HG02943 (cell line): Measurements from ENCODE around the gene CTNS.

Experiments
- ATAC-seq: cut with Tn5 transposase; IDR thresholded peaks from one replicate; pipeline ENCODE4 v1.9.1; 2021; ENCODE audit warnings: mild to moderate bottlenecking, low read depth, moderate library complexity; ENCODE audit not compliant: unreplicated experiment

CTNS gene

DNA sequence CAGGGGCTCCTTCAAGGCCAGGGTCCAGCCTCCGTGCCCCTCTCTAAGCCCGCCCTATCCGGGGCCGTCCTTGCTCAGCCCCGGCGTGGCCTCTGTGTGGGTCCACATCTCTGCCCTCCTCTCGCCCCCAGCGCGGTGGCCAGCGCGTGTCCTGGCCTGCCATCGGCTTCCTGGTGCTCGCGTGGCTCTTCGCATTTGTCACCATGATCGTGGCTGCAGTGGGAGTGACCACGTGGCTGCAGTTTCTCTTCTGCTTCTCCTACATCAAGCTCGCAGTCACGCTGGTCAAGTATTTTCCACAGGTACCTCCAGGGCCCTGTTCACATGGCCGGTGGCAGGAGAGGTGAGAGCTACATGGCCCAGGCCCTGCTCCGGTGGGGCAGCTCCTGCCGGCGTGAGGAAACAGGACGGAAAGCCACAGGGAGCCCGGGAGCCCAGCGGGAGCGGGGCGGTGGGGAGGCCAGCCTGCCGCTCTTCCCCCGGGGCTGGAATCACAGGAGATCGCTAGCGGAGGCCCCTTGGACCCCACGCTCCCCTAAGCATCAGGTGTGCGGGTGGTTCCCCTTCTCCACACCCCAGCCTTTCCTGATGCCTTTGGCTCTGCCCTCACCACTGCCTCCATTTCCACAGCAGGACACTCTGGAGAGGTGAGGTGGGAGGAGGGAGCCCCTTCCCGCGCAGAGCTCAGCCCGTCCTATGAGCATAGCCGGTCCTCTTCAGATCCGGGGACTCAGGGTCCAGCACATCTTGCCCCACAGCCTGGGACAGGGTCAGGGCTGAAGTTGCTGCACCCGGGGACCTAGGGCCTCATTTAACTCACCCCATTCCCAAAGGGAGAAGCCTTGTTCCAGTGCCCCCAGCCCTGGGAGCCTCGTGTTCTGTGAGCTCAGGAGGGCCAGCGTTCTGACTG lies 21.6 kb downstream of the CTNS start:
- no peak for ATAC-seq

DNA sequence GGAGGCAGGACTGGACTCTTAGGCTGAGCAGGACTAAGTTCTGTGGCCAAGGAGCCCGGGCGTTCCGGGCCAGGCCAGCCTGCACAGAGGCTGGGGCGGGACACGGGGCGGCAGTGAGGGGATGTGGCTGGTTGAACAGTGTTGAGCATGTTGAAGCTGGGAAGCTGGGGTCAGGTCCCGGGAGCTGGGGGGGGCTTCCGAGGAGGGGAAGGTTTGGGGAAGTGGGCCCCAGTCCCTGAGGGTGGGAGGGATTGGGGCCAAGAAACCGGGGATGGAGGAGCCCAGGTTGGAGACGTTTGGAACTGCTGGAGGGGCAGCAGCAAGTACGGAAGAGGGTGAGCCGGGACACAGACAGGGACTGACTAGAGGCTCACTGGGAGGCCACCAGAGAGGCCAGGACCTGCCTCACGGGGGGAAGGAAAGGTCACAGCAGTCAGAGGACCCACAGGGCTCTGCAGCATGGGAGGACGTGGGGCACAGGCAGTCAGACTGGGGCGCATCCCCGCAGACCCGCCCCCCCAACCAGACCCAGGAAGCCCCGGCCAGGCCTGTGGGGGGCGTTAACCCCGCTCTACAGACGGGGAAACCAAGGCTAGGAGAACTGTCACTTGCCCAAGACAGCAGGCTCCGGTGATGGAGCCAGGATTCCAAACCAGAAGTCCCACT lies 22.4 kb downstream of the CTNS start:
- no peak for ATAC-seq

DNA sequence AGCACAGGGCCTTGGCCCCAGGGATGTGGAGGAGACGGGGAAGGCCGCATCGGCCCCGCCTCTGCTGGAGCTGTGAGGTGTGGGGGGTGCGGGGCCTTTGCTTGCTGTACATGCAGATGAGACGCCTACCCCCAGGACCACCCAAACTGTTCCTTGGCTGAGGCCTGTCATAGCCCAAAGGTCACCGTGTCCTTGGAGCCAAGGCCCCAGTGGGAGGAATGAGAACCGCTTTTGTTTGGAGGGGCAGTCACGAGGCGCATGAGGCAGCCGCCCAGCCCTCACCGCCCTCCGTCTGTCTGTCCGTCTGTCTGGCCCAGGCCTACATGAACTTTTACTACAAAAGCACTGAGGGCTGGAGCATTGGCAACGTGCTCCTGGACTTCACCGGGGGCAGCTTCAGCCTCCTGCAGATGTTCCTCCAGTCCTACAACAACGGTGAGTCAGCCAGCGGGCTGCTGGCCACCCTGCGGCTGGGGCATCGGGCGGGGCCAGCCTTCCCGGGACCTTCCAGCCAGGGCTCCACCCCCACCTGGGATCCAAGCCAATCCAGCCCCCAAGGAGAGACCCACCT lies 23.1 kb downstream of the CTNS start:
- ATAC-seq, result no peak

DNA sequence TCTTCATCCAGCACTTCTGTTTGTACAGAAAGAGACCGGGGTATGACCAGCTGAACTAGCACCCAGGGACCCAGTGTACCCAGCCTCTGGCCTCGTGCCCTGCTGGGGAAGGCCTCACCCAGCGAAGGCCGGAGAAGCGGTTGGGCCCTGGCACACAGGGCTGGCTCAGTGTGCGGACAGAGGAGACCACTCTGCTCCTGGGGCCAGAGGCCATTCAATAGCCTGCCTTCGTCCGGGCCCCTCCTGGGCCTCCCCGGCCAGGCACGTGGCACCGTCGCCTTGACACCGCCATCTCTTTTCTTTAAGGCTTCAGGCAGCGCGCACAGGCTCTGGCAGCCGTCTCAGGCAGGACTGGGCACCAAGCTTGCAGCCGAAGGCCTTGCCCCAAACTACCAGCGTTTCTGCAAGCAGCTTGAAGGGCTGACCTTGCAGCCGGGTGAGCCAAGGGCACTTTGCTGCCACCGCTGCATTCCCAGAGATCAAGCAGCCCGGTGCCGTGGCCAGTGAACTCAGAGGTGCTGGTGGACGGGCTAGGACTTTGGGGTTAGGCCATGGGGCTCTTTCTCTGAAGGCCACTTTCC lies 23.8 kb downstream of the CTNS start:
- ATAC-seq, result no peak

DNA sequence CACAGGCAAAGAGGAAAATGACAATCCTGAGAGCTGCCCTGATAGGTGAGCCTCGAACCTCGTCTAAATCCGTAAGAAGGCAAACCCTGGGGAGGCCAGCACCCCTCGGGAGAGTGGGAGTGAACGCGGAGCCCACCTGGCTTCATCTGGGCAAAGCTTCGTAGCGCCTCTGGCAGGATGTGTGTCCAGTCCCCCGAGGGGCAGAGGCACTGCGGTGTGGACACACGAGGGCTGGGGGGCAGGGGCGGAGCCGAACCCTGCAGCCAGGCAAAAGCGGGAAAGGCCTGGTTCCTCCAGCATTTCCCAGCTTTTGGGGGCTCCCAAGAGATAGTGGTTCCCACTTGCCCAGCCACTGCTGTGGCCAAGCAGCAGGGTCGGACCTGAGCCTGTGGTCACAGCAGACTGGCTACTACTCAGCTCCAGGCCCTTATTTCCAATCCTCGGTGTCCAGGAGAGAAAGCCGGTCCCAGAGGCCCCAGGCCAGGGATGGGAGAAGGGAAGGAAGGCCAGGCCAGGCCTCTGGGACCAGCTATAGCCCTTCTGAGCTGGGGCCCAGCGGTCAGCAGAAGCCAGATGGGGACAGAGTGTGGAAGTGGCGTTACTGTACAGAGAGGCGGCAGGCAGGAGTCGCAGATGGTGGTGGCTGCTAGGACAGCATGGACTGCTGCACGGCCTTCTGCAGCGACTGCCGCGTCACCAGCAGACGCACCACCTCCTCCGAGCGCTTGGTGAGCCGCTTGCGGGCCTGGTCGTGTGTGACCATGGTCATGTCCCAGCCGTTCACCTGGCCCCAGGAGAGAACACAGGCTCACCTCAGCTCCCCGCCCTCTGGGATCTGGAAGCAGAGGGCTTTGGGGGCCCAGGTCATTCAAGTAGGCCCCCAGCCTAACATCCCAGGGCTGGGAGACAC lies 26.8 kb downstream of the CTNS start:
- ATAC-seq, result no peak

DNA sequence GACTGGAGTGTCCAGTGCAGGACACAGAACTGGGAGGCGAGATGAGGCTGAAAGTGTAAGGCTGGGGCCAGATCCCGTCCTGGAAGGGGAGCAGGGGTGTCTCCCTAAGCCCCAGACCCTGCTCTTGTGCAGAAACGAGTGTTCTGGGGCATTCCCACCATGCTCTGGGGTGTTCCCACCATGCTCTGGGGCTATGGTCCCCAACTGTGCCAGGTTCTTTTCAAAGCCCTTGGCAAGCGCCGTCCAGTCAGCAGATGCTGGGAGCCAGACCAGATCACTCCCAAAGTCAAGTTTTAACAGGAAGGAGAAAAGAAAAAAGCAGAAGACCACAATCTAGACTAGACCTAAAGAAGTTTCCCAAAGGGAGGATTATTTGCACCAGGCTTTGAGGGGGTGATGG lies 29.3 kb downstream of the CTNS start:
- no peak for ATAC-seq

DNA sequence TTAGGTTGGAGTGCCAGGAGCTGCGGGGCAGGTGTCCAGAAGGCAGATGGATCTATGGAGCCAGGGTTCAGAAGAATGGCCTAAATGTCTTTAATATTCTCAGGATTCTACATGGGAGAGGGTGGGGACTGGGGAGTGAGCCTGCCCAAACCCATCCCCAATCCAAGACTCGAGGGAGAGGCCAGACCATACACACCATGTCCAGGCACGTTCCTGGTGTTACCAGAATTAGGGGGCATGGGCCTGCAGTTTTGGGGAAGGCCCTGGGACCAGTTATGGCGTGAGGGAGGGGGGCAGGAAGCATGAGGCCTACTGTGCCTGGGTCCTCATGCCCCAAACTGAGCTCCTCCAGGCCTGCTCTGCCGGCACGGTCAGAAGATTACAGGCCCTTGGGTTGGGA lies 30.0 kb downstream of the CTNS start:
- no peak for ATAC-seq

DNA sequence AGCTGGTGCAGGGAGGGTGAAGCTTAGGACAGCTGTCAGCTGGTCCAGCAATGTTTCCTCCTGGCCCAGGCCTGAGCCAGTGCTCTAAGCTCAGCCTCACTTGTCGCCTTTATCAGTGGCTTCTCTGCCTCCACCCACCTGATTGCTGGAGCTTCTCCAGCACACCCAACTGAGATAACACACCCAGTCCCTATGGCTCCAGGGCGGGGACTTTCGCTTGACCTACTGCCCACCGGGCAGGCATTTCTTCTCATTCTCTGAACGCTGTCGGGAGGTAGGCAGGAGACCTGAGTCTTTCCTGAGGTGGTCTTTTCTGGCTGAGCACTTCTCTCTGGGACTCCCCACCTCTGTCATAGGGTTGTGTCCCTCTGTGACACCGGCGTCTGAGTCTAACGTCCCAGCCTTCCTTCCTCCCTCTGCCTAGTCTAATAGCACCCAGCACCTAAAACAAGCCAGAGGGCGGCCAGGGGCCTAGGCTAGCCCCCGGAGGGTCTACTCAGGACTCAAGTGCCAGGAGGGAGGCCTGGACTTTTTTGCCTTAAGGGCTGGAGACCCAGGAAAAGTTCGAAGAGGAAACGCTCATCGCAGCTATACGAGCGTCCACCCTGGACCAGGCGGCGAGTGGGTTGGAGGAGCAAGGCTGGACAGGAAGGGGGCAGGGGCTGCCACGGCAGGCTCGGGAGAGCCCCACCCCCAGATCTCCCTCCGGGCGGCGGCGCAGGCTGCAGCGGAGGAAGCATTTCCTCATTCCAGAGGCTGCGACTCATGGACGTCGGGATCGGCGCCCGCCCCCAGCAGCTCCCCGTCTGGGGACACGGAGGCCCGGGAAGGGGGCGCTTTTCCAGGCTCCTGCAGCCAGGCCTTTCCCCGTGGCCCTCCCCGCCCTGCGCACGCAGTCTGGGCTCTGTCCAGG lies 31.1 kb downstream of the CTNS start:
- no peak for ATAC-seq

DNA sequence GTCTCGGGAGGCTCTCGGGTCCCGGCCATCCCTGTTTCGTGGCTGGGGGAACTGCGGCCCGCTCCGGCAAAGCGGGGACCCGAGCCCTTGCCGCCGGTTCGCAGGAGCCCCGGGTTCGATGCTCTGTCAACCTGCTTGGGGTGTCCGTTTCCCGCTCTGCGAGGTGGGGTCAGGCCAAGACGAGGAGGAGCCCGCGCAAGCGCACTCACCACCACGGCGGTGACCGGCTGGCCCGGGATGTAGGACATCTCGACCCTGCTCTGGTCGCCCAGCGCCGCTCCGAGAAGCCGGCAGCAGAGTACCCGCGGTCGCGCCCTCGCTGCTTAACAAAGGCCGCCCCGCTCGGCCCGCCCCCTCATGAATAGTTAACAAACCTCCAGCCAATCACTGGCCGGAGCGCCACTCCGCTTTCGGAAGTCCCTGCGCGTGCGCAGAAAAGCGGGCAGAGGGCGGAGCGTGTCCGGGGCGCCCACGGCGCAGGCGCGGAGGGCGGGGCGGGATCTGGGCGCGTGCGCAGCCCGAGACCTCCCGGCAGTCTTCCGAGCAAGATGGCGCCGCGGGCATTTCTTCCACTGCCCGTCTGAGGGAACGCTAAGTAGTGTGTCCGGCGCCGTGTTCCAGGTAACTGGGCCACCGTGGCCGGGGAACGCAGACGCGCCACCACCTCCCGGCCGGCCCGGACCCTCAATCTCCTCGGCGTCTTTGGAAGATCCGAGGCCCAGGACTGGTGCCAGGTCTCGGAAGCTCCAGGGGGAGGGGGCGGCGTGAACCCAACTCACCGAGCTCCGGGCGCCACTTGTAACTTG lies 31.9 kb downstream of the CTNS start, which contains the start of the genes EMC6 and TAX1BP3:
Gene EMC6, plus strand, starts transcription at position 534 of the 806 bp plus-strand sequence. CDS start 335 bp downstream, outside the sequence.
Gene TAX1BP3, minus strand, starts transcription at position 300 of the 806 bp plus-strand sequence. Its CDS starts 52 bp downstream, at position 248.
- peak; percentile 68 for ATAC-seq

DNA sequence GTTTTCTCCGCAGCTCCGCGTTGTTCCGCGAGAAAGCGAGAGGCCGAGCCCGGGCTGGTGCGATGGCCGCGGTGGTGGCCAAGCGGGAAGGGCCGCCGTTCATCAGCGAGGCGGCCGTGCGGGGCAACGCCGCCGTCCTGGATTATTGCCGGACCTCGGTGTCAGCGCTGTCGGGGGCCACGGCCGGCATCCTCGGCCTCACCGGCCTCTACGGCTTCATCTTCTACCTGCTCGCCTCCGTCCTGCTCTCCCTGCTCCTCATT lies 32.5 kb downstream of the CTNS start:
- no peak for ATAC-seq

DNA sequence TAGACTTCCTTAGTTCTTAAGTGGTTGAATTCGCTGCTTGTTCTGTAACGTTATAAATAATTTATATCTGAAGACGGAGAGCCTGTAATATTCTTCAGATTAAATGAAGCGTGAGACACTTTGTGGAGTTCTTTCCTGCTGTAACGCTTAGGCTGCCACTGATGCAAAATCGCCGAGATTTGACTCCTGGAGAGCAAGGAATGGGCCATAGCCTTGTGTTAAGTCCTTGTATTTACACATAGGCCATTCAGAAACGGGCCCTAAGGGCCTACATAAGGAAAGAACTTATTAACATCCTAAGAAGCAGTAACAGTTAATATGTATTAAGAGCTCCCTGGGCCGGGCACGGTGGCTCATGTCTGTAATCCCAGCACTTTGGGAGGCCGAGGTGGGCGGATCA lies 33.0 kb downstream of the CTNS start:
- no peak for ATAC-seq

DNA sequence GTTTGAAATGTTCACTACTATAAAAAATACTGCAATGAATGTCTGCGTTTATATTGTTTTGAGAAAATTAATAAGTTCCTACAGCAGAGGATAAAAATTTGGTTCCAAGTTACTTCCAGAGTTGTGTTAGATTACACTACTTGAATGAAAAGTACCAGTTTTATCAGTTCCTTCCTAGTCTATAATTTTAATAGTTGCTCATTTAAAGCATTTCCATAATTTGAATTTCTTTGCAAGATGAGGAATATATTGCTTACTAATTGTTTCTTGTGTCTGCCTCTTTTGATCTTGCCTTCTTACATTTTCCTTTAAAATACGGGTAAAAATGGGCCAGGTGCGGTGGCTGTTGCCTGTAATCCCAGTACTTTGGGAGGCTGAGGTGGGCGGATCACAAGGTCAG lies 36.0 kb downstream of the CTNS start:
- no peak for ATAC-seq

DNA sequence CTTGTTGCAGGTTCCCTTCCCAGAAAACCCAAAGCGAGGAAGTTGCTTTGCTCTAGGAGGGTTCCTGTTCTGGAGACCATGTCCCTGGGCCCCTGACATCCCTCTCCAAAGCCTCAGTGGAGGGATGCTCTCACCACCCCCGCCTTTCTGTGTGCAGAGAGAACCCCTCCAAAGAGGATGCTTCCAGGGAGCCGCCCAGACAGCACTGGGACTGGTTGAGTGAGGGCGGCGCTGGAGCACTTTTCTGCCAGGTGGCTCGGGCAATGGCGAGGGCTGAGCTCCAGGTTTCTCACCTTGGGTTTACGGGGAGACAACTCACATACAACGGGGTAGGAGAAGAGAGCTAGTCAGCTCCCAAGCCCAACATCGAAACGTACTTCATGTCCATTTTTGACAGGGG lies 39.3 kb downstream of the CTNS start:
- ATAC-seq, result no peak

DNA sequence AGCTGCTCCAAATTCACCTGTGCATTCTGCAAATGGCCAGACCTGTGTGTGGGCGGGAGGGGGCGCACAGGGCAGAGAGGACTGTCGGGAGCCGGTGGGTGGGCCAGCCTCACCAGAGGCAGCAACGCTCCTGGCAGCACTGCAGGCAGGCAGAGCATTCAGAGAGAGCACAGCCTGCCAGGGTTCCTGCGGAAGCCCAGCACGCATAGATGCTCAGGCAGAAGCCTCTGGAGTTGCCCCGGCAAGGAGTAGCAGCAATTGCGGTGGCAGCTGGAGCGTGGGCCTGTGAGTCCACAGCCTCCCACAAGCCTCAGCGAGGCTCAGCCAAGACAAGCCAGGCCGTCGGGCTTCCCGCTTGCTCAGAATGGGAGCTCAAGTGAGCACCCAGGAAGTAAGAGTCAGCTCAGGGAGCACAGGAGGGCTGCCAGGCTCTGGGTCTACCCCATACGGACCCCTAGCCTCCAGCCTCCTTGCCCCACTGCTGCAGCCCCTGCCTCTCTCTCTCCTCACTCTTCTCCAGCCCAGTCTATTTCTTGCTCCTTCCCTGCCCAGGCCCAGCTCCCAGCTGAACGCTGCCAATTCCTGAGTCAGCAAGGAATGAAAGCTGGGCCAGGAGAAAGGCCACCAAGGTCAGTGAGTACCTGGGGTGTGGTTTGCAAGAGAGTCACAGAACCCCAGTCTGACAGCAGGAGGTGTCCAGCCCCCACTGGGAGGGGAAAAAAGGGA lies 41.7 kb downstream of the CTNS start:
- no peak for ATAC-seq

DNA sequence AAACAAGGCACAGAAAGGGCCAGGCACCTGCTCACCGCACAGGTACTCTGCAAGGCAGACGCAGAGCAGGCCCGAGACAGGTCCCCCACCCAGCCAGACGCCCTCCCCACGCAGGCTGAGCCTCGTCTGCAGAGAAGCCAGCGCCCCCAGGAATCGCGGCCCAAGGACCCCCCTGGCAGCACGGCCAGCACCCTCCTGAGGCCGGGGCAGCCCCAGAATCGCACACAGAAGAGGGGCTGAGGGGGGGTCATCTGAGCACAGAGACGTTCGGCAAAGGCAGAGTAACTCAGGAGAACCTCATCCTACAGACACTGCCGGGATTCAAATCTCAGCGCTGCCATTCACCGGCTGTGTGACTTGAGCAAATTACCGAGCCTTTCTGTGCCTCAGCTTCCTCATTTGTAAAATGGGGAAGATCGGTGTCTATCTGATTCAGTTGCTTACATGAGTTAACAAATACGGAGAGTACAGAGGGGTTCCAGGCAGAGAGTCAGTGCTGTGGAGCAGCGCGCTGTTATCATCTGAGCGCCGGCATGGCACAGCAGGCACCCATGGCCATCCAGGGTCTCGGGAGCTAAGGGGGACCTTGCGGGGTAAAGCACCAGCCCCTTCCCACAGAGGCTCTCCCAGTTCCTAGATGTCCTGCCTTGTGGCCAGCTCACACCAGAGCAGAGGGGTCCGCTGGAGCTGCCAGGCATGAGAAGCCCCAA lies 42.4 kb downstream of the CTNS start:
- no peak for ATAC-seq

DNA sequence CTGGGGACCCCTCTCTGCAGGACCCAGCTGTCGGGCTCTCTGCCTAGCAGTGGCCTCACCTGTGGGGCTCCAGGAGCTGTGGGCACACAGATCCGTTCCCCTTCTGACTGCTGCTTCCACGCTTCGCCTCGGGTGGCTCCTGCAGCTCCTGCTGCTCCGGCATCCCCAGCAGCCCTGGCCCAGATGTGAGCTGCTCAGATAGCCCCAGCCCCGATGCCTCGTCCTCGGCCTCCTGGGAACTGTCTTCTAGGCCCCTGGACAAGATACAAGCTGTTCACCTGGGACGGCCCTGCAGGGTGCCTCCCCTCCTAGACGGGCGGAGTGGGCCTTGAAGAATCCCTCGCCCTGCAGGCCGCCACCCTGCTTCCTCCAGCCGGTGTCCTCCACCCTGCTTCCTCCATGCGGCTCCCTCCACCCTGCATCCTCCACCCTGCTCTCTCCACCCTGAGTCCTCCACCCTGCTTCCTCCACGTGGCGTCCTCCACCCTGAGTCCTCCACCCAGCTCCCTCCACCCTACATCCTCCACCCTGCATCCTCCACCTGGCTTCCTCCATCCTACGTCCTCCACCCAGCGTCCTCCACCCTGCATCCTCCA lies 43.1 kb downstream of the CTNS start:
- no peak for ATAC-seq

DNA sequence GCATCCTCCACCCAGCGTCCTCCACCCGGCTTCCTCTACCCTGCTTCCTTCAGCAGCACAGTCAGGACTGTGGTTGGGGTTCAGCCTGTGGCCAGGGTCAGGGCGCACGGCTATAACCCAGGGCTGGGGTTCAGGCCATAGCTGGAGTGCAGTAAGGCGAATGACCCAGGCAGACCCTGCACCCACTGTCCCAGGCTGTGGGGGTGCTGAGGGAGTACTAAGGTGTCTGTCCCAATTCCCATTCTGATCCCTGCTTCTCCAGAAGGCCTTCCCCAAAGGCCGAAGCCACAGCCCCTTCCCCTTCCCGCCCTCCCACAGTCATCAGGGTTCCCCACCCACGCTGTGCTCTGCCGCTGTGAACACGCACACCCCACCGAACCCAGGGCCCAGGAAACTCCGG lies 44.5 kb downstream of the CTNS start:
- no peak for ATAC-seq
